IMR-90 (cell line): Measurements from ENCODE around the gene PCBP3. TPM values are rescaled to one million over a fixed set of nuclear protein-coding genes. Genes with fewer than 3 reads are reported as not detected.
"Not testable (repeated sequence)": the region's sequence is repeated elsewhere in the genome, so short reads cannot be mapped to it uniquely, and the experiment has no call there.

Experiments
- ATAC-seq: fragments of 200-7000 bp; cut with Tn5 transposase; 2 replicates; pipeline ENCODE4 v1.9.1; 2020; ENCODE audit warnings: low read depth, mild to moderate bottlenecking, moderate library complexity
- BruUV-seq: library from RNA; stranded (reverse); fragments of 400-500 nt; replicated peaks from 2 replicates; lab custom pipeline; 2021; lab: Mats Ljungman, UMichigan
- CTCF ChIA-PET: fragments of 300-600 bp; formaldehyde crosslinking; extraction: SDS; loops from one replicate; lab custom pipeline; 2021; ENCODE audit warnings: antibody characterized with exemption; lab: Yijun Ruan, JAX
- POLR2A ChIA-PET: fragments of 300-600 bp; sonication (Branson Sonifier 250); formaldehyde crosslinking; loops from one replicate; lab custom pipeline; 2022; ENCODE audit warnings: antibody characterized with exemption; ENCODE audit not compliant: unreplicated experiment; lab: Charles Lee
- DNase-seq: peaks from one replicate; pipeline ENCODE4 v3.0.0; 2013
- H2AFZ ChIP-seq: replicated peaks from 2 replicates; pipeline ENCODE3; 2013; ENCODE audit warnings: low read length, mild to moderate bottlenecking; ENCODE audit not compliant: poor library complexity
- H2AK5ac ChIP-seq: 2 replicates; pipeline ENCODE4 v1.6.1; 2013; ENCODE audit warnings: low read depth, low read length, inconsistent platforms
- H2AK9ac ChIP-seq: replicated peaks from 2 replicates; pipeline ENCODE3; 2013; ENCODE audit warnings: mild to moderate bottlenecking, low read depth, low read length, moderate library complexity; ENCODE audit not compliant: poor library complexity
- H2BK120ac ChIP-seq: 2 replicates; pipeline ENCODE4 v1.6.1; 2013; ENCODE audit warnings: low read depth, low read length, inconsistent platforms
- H2BK15ac ChIP-seq: 3 replicates; pipeline ENCODE4 v1.6.1; 2013; ENCODE audit warnings: low read depth, low read length, inconsistent platforms
- H2BK20ac ChIP-seq: 2 replicates; pipeline ENCODE4 v1.6.1; 2013; ENCODE audit warnings: low read depth, mild to moderate bottlenecking, inconsistent platforms, low read length, moderate library complexity
- H2BK5ac ChIP-seq: 2 replicates; pipeline ENCODE4 v1.6.1; 2013; ENCODE audit warnings: mild to moderate bottlenecking, low read depth, low read length, inconsistent platforms; ENCODE audit not compliant: poor library complexity, severe bottlenecking
- H3K14ac ChIP-seq: replicated peaks from 2 replicates; pipeline ENCODE4 v1.6.1; 2013; ENCODE audit warnings: low read depth, low read length, inconsistent platforms
- H3K18ac ChIP-seq: 2 replicates; pipeline ENCODE4 v1.6.1; 2013; ENCODE audit warnings: low read depth, low read length, control low read depth
- H3K23ac ChIP-seq: 2 replicates; pipeline ENCODE4 v1.6.1; 2013; ENCODE audit warnings: low read depth, low read length, inconsistent platforms
- H3K27ac ChIP-seq: 2 replicates; pipeline ENCODE4 v1.5.1; 2013; ENCODE audit warnings: mild to moderate bottlenecking, control low read depth, low read length; ENCODE audit not compliant: insufficient read depth
- H3K27me3 ChIP-seq: 2 replicates; pipeline ENCODE4 v1.6.1; 2013; ENCODE audit warnings: low read length; ENCODE audit not compliant: control insufficient read depth, insufficient read depth
- H3K36me3 ChIP-seq: 2 replicates; pipeline ENCODE4 v1.6.1; 2013; ENCODE audit warnings: low read length, mixed read lengths; ENCODE audit not compliant: control insufficient read depth, insufficient read depth
- H3K4ac ChIP-seq: 2 replicates; pipeline ENCODE4 v1.6.1; 2013; ENCODE audit warnings: low read depth, low read length, inconsistent platforms
- H3K4me1 ChIP-seq: 2 replicates; pipeline ENCODE4 v1.6.1; 2013; ENCODE audit warnings: low read length, mixed read lengths; ENCODE audit not compliant: control insufficient read depth, insufficient read depth
- H3K4me2 ChIP-seq: 2 replicates; pipeline ENCODE4 v1.6.1; 2013; ENCODE audit warnings: low read depth, mild to moderate bottlenecking, control low read depth, low read length, moderate library complexity
- H3K4me3 ChIP-seq: 2 replicates; pipeline ENCODE4 v1.5.1; 2013; ENCODE audit warnings: low read depth, mild to moderate bottlenecking, control low read depth, low read length, moderate library complexity; ENCODE audit not compliant: insufficient read depth
- H3K56ac ChIP-seq: 2 replicates; pipeline ENCODE4 v1.6.1; 2013; ENCODE audit warnings: low read length, inconsistent platforms; ENCODE audit not compliant: insufficient read depth; ENCODE audit errors: extremely low read depth
- H3K79me1 ChIP-seq, 2 experiments: 2 replicates each; pipeline ENCODE4 v1.6.1; 2013; ENCODE audit warnings: low read length in 2 of 2, inconsistent platforms in 1 of 2, low read depth in 1 of 2
- H3K9ac ChIP-seq: 2 replicates; pipeline ENCODE4 v1.6.1; 2013; ENCODE audit warnings: low read depth, low read length, control low read depth
- H3K9me1 ChIP-seq: 2 replicates; pipeline ENCODE4 v1.6.1; 2013; ENCODE audit warnings: low read length, inconsistent platforms; ENCODE audit not compliant: insufficient read depth
- H3K9me3 ChIP-seq: 2 replicates; pipeline ENCODE4 v1.6.1; 2013; ENCODE audit warnings: low read length; ENCODE audit not compliant: control insufficient read depth, insufficient read depth
- H4K20me1 ChIP-seq: 2 replicates; pipeline ENCODE4 v1.6.1; 2013; ENCODE audit warnings: low read length, inconsistent platforms; ENCODE audit not compliant: insufficient read depth
- H4K5ac ChIP-seq: 2 replicates; pipeline ENCODE4 v1.6.1; 2013; ENCODE audit warnings: mild to moderate bottlenecking, low read depth, low read length, control low read depth
- H4K8ac ChIP-seq, 2 experiments: 2 replicates each; pipeline ENCODE4 v1.6.1; 2013; ENCODE audit warnings: low read depth in 2 of 2, low read length in 2 of 2, control low read depth in 1 of 2, inconsistent platforms in 1 of 2
- H4K91ac ChIP-seq: 2 replicates; pipeline ENCODE4 v1.6.1; 2013; ENCODE audit warnings: low read depth, low read length, inconsistent platforms; ENCODE audit not compliant: insufficient read depth
- WGBS, 2 experiments: methylation state at CpG; one replicate each; pipeline versions ENCODE4 v1.1.5 to v1.1.7; 2013; ENCODE audit warnings: missing lambda C conversion rate in 2 of 2; ENCODE audit not compliant: insufficient read length in 1 of 2; ENCODE audit errors: extremely low coverage in 2 of 2; 5-methylcytosine and 5-hydroxymethylcytosine counted together
- dilution Hi-C: fragments of 300-500 bp; cut with HindIII; formaldehyde crosslinking; loops from one replicate; pipeline ENCODE4 v1.14.3; 2018; ENCODE audit warnings: low sequenced_read_pairs; ENCODE audit not compliant: unreplicated experiment
- in situ Hi-C: fragments of 300-500 bp; cut with MboI; formaldehyde crosslinking; loops from 3 replicates; pipeline ENCODE4 v1.14.3; 2019; ENCODE audit warnings: low sequenced_read_pairs, inconsistent platforms, mixed read lengths
- intact Hi-C: fragments of 100-400 bp; cut with micrococcal nuclease; formaldehyde crosslinking; loops from 2 replicates; pipeline ENCODE4 v1.10.0; 2022
- polyA plus RNA-seq, 3 experiments: library from polyadenylated mRNA; depleted of rRNA; stranded (reverse); fragments of >200 nt; gene quantifications; 2 replicates each; pipeline ENCODE4 v1.2.3, GENCODE V29; 2012; ENCODE audit warnings: low replicate concordance in 1 of 3
- total RNA-seq: library from RNA; depleted of rRNA; stranded (reverse); fragments of >200 nt; gene quantifications from 2 replicates; pipeline ENCODE4 v1.2.3, GENCODE V29; 2012

PCBP3 gene
- total and polyA plus RNA-seq, 2 of the 4 experiments (the other 2 are of a cell fraction) = 2.9 to 3.9 TPM

GRCh38 chr21:45656114-45656513, 12.6 kb downstream of the PCBP3 start:
- H3K9me3 ChIP-seq, H3K9me1 ChIP-seq, H2AFZ ChIP-seq, H4K5ac ChIP-seq, H3K4me3 ChIP-seq, BruUV-seq, H2BK120ac ChIP-seq, H2AK9ac ChIP-seq, H3K56ac ChIP-seq, H3K27me3 ChIP-seq, H2AK5ac ChIP-seq, H3K27ac ChIP-seq, H2BK5ac ChIP-seq, POLR2A ChIA-PET, H2BK20ac ChIP-seq, H4K20me1 ChIP-seq, H3K4me1 ChIP-seq, H4K8ac ChIP-seq, H4K91ac ChIP-seq, H3K23ac ChIP-seq, CTCF ChIA-PET, H3K18ac ChIP-seq, H3K4ac ChIP-seq, H3K9ac ChIP-seq, H3K36me3 ChIP-seq, H2BK15ac ChIP-seq, H3K14ac ChIP-seq, ATAC-seq, H3K79me1 ChIP-seq, DNase-seq, in situ Hi-C loops, dilution Hi-C loops, H3K4me2 ChIP-seq: not testable (repeated sequence)
- WGBS, 2 experiments = no CpG with 5 or more reads among the region's 3 CpGs
- intact Hi-C loops = loop anchor here (5.0 kb wide), 1 partner anchor 36 kb away; no protein-coding TSS in a partner anchor
